ENCODE data around the gene GPR62.
"Not testable (repeated sequence)": the region's sequence is repeated elsewhere in the genome, so short reads cannot be mapped to it uniquely, and the experiment has no call there.

DNA sequence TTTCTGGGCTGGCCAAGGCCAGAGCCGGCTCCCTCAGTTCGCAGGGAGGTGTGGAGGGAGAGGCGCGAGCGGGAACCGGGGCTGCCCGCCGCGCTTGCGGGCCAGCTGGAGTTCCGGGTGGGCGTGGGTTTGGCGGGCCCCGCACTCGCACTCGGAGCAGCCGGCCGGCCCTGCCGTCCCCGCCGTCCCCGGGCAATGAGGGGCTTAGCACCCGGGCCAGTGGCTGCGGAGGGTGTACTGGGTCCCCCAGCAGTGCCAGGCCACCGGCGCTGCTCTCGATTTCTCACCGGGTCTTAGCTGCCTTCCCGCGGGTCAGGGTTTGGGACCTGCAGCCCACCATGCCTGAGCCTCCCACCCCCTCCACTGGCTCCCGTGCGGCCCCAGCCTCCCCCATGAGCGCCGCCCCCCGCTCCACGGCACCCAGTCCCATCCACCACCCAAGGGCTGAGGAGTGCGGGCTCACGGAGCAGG is 35.4 kb downstream of the GPR62 start:
- TF ChIP-seq, protein P1, sequence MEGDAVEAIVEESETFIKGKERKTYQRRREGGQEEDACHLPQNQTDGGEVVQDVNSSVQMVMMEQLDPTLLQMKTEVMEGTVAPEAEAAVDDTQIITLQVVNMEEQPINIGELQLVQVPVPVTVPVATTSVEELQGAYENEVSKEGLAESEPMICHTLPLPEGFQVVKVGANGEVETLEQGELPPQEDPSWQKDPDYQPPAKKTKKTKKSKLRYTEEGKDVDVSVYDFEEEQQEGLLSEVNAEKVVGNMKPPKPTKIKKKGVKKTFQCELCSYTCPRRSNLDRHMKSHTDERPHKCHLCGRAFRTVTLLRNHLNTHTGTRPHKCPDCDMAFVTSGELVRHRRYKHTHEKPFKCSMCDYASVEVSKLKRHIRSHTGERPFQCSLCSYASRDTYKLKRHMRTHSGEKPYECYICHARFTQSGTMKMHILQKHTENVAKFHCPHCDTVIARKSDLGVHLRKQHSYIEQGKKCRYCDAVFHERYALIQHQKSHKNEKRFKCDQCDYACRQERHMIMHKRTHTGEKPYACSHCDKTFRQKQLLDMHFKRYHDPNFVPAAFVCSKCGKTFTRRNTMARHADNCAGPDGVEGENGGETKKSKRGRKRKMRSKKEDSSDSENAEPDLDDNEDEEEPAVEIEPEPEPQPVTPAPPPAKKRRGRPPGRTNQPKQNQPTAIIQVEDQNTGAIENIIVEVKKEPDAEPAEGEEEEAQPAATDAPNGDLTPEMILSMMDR (IDR thresholded peaks at IDR 0.05): not testable (repeated sequence)
- TF ChIP-seq POLR2A (IDR thresholded peaks at IDR 0.05): not testable (repeated sequence)
